Measurements from ENCODE around the gene SEPTIN2.
"Not testable (repeated sequence)": the region's sequence is repeated elsewhere in the genome, so short reads cannot be mapped to it uniquely, and the experiment has no call there.

The SEPTIN2 gene

DNA sequence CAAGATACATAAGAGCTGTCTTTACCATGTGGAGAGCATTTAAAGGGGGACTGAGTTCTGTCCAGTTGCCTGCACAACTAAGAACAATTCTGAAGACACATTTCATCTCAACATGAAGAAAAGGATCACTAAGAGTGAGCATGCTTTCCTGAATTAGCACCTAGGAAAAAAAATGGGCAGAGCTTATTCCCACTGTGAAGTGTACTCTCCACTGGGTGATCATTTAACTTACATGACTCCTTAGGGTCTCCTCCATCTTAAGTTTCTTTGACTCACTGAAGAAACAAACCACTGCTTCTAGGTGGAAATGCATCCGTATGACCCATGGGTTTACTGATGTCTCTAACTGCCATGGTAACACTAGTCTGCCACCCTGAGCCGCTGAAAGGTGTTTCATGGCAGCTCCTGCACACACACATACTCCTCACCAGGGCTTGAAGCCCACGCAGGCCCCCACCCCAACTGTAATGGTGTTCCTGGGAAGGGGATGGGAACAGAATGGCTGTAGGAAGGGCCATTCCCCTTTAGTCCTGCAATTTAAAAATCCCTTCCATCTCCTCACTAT is 27.3 kb upstream of the SEPTIN2 start:
- no peak for DNase-seq

DNA sequence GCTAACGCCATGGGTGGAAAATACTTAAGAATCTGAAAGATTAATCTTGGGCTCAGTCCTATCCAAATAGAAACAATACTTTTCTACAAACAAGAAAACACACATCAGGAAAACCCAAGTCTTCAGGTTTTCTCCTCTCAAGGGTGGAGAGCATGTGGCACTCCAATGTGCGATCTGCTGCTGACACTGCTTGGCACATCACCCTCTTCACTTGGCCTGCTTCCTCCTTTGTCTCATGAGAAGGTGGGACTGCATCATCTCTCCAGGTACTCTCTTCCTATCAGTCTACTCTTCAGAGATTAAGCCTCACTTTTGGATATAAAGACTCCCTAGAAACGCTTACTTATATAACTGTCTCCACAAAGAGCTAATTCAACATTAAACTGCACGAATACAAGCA is 26.7 kb upstream of the SEPTIN2 start:
- no peak for DNase-seq

DNA sequence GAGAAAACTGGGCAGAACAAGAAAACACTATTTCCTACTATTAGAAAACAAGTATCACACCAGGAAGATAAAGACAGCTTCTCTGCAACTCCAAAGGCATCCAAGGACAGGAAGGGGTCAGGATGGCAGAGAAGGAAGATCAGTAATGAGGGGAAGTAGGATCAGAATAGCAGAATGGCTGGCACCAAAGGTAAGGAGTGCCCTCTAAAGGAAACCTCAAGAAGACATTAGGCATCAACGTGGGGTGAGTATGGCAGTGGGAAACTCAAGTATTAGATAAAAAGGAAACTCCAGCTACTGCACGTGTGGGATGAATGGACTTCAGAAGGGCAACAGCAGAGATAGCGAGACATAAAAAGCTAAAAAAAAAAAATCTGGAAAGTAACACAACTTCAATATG is 26.1 kb upstream of the SEPTIN2 start:
- no peak for DNase-seq

DNA sequence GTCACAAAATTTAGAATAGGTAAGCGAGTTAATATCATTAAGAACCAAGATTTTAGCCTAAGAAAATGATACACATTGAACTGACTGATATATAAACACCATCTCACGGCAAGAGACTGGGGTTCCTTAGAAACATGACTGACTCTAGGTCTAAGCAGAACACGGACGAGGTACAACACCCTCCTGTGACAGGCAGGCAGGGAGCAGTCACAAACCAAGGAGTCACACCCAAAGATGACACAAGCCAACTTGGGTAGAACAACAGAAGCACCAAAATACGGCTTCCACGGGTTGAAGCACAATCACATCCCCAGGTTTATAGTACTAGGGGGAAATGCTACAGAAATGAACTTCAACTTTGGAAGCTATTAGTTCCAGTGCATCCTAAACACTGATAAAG is 24.6 kb upstream of the SEPTIN2 start:
- DNase-seq: no peak

DNA sequence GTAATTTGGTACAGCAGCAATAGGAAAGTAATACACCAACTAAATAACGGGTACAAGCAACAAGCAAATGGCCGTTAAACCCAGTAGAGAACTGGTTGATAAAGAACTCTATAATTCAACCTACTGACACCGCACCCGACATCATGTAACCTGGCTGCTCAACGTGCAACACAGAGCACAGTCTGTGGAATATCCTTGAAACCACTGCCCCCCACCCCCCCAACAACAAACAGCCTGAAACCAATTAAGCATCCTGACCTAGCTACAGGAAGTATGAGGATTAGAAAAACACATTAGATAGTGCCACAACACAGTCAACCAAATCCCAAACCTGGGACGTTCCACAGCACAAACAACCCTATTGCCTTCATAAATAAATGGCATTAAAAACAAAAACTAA is 23.7 kb upstream of the SEPTIN2 start:
- no peak for DNase-seq

DNA sequence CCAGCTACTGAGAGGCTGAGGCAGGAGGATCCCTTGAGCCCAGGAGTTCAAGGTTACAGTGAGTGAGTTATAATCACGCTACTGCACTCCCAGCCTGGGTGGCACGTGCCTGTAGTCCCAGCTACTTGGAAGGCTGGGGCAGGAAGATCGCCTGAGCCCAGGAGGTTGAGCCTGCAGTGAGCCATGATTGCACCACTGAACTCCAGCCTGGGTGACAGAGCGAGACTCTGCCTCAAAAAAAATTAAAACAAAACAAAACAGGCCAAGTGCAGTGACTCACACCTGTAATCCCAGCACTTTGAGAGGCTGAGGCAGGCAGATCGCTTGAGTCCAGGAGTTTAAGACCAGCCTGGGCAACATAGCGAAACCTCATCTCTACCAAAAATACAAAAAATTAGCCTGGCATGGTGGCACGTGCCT is 22.3 kb upstream of the SEPTIN2 start:
- DNase-seq: not testable (repeated sequence)

DNA sequence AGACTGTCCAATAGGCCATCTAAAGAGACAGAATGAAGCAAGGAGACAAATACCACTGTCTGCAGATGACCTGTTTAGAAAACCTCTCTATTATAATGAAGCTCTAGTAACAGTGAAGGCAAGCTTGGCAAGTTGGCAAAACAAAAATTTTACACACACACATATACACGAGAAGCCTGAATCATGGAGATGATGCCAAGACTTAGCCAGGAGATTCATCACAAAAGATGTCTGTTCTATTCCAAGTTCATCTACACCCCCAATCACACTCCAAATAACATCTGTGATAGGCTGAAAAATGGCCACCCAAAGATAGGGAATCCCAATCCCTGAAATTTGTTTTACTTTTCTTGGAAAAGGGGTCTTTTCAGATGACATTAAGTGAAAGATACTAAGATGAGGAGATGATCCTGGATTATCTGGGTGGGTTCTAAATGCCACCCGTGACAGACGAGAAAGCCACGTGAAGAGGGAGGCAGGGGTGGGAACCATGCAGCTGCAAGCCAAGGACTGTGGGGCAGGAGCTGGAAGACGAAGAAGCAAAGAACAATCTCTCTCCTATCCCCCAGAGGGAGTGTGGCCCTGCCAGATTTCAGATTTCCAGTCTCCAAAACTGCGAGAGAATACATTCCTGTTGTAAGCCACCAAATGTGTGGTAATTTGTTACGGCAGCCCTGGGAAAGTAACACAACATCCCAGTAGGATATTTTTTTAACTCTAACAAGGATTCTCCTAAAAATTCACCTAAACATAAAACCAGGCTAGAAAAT is 20.2 kb upstream of the SEPTIN2 start:
- DNase-seq: no peak

DNA sequence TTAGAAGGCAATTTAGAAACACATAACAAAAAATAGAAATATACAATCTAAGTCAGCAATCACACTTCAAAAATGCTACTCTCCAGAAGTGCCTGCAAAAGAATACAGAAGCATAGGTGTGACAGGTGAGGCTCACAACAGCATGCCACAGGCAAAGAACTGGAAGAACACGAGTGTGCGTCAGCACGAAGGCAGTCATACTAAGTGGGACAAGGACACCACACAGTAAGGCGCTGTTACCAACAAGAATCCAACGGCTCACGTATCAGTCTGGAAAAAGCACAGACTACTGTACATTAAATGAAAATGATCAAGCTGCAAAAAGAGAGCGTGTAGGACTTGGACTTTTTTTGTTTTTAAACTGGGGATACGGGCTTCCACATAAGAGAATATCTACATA is 19.0 kb upstream of the SEPTIN2 start:
- DNase-seq: no peak

DNA sequence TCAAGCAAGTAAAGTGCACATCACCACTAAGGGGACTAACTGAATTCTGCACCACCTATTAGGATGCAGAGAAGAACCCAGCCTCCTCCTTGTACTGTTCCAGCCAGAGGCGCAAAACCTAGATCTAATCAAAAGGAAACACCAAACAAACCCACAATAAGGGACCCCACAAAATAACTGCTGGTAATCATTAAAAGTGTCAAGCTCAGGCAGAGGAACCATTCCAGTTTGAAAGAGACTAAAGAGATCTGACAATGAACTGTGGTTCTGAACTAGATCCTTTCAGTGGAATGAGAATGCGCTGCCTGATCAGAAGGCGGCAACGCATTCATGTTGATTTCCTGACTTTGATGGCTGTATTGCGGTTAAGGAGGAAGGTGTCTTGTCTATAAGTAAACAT is 17.1 kb upstream of the SEPTIN2 start:
- peak; percentile 54 for DNase-seq

DNA sequence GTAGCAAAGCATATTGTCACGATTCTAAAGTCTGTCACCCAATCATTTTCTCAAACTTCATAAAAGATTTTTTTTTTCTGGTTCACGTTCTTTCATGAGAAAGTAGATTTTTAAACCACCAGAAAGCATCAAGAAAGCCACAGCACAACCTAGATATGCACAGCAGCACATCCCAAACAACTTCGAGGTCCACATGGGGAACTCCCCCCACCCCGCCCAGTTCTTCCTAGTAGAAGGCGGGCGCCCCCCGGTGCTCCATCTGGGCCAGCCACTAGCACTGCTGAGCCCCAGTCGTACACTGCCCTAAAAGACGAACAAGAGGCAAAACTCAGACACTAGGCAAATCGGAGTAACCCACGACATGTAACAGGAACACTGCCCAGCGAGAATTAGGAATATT is 15.7 kb upstream of the SEPTIN2 start:
- peak; percentile 73 for DNase-seq

DNA sequence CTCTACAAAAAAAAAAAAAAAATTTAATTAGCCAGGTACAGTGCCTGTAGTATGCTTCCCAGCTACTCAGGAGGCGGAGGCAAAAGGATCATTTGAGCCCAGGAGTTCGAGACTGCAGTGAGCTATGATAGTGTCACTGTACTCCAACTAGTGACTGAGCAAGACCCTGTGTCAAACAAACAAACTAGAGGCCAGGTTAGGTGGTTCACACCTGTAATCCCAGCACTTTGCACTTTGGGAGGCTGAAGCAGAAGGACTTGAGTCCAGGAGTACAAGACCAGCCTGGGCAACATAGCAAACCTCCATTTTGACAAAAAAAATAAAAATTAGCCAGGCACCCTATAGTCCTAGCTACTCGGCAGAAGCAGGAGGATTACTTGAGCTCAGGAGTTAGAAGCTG is 13.6 kb upstream of the SEPTIN2 start:
- no peak for DNase-seq

DNA sequence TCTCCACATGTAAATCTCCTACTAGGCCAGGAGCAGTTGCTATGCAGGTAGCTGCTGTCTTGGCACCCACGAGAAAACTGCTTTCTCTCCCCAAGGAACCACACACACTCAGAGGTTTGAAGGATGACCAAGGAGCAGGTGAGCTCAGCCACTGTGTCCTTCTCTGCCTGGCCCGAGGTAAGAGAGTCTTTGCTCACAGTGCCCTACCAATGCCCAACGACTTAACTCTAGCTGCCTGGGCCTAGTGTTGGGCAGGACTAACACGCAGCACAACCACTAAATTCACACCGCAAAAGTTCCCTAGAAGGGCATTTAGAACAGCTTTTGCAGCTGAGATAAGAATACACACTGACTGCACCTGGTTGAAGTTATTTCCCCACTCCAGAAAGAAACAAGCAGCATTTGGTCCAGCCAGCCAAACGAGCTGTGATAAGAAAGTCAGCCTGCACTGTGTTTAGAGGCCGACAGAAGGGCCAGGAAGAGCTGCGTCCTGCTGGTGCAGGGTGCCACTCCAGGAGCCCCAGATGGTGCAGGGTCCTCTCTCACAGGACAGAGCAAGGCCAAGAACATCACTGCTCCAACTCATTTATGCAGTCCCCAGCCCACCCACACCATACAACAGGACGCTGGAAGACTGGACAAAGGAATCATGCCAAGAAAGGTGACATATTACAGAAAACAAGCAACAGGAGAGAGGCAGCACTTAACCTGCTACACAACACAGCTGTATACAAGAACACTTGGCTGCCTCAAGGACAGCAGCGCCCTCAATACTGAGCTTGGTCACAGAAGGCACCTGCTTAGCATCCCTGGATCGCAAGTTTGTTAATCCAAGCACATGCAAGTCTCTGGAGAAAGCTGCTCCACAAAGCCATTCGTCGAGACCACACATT is 12.7 kb upstream of the SEPTIN2 start:
- DNase-seq: no peak

DNA sequence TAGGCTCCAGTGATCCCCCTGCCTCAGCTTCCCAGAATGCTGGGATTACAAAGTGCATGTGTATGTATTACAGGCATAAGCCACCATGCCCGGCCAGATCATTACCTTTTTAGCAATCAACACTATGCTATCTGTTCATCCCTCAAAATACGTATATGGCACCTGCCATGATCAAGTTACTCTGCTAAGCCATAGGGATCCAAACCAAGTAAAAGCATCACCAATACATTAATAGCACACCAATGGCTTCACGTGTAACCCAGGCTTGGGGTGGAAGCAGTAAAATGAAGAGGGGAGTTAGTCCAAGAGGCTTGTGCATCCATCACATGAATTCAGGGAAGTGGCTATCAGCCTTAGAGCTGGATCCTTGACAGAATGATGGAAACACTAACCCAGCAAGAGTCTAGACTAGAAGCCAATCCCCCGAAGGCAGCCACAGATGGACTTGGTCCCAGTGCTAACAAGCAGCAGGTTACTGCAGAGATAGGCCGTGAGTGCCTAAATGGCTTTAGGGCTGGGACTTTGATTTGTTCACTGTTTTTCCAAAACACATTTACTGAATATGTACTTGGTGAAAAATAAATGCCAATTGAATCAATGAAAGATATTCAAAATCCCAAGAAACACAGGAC is 11.6 kb upstream of the SEPTIN2 start:
- DNase-seq: no peak

DNA sequence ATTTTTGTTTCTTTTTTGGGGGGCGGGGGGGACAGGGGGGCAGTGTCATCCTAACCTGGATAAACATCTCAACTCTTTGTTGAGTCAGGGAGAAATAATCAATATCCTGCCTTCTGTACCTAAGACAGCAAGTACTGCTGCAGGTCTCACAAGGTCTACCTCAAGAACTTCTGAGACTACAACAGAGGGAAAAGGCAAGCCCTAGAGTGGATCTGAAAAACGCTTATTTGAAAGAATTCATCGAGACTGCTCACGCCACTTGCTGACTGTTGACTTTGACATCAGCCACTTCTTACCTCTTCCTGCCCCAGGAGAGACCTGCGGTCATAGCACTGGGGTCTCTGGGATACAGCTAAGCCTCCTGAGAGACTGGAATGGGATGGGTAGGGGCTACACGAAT is 8.7 kb upstream of the SEPTIN2 start:
- DNase-seq: no peak

DNA sequence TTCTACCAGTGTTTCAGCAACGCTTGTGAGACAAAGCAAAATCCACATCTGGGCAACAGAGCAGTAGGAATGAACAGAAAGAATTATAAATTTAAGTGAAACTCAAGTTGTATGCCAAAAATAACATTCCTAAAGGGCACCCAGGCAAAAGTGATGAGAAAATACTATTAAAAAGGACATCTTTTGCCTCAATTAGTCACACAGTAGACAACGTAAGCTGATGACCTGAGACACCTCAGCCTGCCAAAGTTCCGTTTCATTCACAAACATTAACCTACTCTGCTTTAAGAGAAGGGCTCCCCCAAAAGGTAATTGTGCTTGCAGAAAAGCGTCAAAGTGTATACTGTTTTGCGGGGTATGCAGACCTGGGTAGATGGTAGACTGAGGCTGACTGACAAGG is 7.5 kb upstream of the SEPTIN2 start:
- DNase-seq: no peak

DNA sequence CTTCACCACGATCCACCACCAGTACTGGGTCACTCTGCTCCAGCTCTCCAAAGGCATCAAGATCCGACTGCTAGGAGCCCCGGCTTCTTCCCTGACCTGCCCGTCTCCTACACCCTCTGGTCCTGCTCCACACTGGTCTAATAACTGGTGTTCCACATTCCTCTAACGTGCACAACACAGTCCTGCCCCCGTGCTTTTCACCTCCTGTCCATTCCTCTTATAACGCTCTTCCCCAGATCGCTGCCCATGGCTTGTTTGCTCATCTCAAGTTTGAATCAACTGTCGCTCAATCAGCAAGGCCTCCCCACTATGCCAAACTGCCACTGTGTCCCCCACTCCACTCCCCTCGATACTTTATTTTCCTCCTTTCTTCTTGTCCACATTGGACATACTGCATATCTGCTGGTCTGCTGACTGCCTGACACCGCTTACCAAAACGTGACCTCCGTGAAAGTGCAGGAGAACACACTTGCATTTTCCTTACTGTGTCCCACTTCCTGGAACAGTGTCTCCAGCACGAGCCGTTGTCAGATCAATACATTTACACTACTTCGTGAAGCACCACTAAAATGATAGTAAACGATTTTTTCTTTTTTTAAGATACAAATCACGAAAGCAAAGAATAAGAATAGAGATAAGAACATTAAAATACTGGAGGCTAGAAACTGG is 6.8 kb upstream of the SEPTIN2 start:
- DNase-seq: no peak

DNA sequence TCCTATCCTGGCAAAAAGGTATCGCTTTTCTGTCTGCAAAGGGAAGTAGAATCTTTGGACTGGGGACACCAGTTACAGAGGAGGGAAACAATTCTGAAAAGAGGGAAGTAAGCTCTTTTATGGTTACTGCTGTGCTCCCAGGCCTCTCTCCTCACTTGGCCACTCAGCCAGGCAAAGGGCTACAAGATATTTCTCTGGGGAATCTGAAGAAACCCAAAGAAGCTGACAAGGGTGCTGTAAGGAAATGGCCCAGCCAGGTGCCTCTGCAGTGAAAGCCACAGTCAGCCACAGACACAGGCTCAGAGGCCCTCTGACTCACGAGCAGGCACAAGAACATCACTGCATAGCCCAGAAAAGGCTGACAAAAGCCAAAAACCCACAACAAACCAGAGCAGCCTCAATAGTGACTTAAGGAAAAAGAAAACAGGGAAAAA is 6.0 kb upstream of the SEPTIN2 start:
- DNase-seq: peak; percentile 80

DNA sequence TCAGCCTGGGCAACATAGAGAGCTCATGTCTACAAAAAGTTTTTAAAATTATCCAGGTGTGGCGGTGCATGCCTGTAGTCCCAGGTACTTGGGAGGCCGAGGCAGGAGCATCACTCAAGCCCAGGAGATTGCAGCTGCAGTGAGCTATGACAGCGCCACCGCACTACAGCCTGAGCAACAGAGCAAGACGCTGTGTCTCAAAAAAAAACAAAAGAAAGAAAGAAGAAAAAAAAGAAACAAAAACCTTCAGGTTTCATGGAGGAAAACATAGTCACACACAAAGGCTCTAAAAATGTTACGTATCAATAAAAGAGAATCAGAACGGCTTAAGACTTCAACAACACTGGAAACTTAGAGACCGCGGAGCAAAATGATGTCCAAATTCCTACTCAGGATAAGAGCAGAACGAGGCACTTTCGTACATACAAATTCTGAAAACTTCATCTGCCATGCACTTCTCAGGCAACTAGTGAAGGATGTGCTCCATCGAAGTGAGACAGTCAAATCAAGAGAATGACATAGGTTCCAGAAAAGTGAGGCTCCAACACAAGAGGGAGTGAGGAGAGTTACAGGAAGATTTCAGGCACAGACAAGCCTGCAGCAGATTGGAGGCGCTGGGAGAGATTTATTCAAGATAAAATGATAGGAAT is 4.7 kb upstream of the SEPTIN2 start:
- no peak for DNase-seq

DNA sequence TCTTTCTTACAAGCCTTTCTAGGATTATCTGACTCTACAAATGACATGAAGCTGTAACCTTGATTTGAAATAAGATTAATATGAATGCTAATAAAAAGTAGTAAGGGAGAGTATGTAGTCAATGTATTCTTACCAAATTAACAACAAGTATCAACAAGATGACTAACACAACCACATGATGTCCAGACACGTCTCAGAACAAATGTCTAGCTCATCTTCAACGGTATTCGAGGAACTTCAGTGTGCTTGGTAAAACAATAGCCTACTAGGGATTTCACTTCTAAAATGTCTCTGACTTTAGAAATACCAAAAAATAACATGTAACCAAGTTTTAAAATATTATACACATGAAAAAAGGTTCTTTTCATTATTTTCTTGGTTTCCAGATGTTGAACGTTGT is 3.6 kb upstream of the SEPTIN2 start:
- peak; percentile 15 for DNase-seq

DNA sequence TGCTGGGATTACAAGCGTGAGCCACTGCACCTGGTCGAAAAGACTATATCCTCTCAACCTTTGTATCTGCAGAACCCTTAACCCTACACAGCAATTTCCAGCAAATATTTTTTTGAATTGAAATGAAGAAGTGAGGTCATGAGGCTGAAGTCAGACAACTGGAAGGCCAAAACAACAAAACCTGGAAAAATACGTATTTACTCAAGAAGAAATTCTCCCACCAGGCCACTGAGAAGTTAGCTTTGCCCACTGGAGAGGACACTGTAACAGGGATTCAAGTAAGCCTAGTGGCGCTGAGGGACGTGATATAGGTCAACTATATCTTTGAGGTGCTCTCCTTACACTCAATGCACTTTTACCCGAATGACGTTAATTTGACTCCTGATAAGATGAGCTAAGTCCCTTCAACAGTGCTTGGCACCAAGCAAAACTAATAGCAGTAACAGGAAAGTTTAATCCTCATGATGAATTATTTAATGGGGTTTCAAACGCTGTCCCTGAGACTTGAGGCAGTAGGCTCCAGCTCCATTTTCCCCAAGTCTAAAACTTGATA is 2.1 kb upstream of the SEPTIN2 start:
- DNase-seq: no peak

DNA sequence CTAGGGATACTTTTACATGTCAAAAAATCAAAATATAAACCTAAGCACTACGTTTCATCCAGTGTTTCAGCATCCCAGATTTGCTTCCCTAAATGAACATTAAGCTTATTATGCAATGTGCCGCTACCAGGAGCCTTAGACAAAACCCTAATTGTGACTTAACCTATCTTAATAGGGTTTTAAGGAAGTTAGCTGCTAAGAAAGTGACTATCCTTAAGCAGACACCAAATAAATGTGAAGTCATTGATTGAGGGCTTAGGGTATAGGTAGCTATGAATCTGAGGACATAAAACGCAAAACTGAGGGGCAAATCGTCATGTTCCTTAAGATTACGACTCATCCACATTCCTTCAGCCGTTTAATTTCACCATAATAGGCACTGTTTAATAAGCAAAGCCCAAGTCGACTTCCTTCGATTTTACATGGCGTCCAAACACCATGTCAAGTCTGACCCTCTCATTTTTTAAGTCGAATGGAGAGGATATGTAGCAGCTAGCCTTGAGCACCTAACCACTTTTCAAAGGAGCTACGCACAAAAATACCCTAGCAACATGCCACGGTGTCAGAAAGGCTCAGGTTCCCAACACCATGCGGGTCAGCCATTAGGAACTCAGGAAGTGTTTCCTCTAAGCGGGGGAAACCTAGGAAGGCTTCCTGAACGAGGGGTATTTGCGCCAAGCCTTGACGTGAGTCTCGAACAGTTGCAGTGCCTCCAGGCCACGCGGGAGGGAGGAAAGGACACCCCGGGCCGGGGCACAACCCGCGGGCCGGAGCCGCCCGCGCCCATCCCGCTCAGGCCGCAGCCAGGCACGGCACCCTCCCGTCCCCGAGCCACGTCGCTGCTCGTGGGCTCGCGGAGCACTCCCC is 1.3 kb upstream of the SEPTIN2 start:
- DNase-seq: no peak
